GM19025 (cell line): ENCODE measurements around the gene GPR37L1.
"Not testable (repeated sequence)": the region's sequence is repeated elsewhere in the genome, so short reads cannot be mapped to it uniquely, and the experiment has no call there.

Experiments used
- ATAC-seq: cut with Tn5 transposase; IDR thresholded peaks from one replicate; pipeline ENCODE4 v1.9.1; 2021; ENCODE audit warnings: mild to moderate bottlenecking, low read depth, moderate library complexity; ENCODE audit not compliant: unreplicated experiment

The GPR37L1 gene

GRCh38 chr1:202107801-202108731 is 14.7 kb upstream of the GPR37L1 start:
- no peak for ATAC-seq

DNA sequence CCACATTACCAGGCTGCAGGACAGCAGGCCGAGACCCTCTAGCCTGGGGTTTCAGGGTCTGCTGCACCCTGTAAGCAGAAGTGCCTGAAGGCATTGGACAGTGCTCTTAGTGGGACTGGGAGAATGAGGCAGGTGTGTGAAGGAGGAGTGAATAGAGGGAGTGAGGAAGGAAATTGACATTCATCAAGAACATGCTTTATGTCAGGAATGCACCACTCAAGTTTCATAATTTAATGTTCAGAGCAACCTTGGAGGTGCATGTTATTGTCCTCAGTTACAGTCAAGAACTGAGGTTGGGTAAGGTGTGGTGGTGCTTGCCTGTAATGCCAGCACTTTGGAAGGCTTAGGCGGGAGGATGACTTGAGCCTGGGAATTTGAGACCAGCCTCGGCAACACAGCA is 11.7 kb upstream of the GPR37L1 start:
- ATAC-seq, result no peak

DNA sequence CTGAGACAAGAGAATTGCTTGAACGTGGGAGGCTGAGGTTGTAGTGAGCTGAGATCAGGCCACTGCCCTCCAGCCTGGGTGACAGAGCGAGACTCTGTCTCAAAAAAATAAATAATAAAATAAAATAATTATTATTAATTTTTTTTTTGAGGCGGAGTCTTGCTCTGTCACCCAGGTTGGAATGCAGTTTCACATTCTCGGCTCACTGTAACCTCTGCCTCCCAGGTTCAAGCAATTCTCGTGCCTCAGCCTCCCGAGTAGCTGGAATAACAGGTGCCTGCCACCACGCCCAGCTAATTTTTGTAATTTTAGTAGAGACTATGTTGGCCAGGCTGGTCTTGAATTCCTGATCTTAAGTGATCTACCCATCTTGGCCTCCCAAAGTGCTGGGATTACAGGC is 11.1 kb upstream of the GPR37L1 start:
- ATAC-seq, result not testable (repeated sequence)

DNA sequence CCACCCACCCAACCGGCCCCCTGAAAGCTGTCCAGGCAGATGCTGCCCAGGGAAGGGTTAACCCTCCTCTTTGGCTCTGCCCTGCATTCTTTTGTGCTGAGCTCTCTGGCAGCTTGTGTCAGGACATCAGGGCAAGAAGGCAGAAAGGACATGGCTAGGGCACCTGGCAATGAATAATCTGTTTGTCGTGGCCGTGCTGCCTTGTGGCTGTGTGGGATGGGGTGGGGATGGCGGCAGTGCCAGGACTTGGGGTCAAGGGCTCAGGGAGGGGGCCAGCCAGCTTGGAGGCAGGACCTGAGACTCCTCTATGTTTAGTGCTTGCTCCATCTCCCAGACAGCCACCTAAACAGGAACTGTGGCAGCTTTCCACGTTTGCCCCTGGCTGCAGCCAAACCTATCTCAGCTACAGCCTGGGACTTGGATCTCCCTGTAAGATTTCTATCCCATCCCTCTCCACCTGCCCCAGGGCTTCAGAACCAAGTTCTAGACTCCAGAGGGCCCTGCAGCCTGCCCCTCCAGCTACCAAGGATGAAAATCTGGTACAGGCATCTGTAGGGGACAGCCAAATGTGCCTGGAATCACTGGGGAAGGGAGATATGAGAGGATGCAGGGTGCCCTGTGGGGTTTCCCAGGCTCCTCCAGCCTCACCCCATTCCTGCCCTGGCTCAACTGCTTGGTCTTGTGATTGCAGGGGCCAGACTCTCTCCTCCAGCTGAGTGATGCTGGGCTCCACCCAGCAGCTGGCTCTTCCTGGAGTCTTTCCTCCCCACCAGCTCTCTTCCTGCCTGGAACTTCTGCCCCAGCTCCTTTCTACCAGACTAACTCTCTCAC is 9.6 kb upstream of the GPR37L1 start:
- ATAC-seq, result no peak

GRCh38 chr1:202113690-202114300 is 8.9 kb upstream of the GPR37L1 start:
- ATAC-seq, result peak; percentile 60

GRCh38 chr1:202116287-202116686 is 6.4 kb upstream of the GPR37L1 start:
- ATAC-seq, result no peak

- ATAC-seq, result no peak
Observed at GRCh38 chr1:202117898-202118371, 4.8 kb upstream of the GPR37L1 start.

DNA sequence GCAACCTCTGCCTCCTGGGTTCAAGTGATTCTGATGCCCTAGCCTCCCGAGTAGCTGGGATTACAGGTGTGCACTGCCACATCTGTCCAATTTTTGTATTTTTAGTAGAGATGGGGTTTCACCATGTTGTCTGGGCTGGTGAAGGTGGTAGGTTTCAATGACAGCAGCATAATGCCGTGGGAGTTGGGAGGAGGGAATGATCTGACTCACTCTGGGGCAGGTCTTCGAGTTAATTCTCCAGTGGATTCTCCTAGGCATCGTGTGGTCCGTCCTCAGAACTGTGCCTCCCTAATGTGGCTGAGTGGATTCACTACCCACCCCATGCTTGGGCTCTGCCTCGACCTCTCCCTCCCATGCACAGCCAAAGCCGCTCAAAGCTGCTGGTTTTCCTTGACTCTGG is 1.7 kb upstream of the GPR37L1 start:
- no peak for ATAC-seq

- ATAC-seq, result no peak
Observed at GRCh38 chr1:202123336-202123813, 658 bp downstream of the GPR37L1 start.

GRCh38 chr1:202124142-202124541 is 1.4 kb downstream of the GPR37L1 start:
- ATAC-seq, result no peak

GRCh38 chr1:202125611-202126010 is 2.9 kb downstream of the GPR37L1 start:
- no peak for ATAC-seq

- no peak for ATAC-seq
Observed at GRCh38 chr1:202126426-202126825, 3.7 kb downstream of the GPR37L1 start.

- no peak for ATAC-seq
Observed at GRCh38 chr1:202127061-202127460, 4.3 kb downstream of the GPR37L1 start.

- no peak for ATAC-seq
Observed at GRCh38 chr1:202127836-202128622, 5.3 kb downstream of the GPR37L1 start.

DNA sequence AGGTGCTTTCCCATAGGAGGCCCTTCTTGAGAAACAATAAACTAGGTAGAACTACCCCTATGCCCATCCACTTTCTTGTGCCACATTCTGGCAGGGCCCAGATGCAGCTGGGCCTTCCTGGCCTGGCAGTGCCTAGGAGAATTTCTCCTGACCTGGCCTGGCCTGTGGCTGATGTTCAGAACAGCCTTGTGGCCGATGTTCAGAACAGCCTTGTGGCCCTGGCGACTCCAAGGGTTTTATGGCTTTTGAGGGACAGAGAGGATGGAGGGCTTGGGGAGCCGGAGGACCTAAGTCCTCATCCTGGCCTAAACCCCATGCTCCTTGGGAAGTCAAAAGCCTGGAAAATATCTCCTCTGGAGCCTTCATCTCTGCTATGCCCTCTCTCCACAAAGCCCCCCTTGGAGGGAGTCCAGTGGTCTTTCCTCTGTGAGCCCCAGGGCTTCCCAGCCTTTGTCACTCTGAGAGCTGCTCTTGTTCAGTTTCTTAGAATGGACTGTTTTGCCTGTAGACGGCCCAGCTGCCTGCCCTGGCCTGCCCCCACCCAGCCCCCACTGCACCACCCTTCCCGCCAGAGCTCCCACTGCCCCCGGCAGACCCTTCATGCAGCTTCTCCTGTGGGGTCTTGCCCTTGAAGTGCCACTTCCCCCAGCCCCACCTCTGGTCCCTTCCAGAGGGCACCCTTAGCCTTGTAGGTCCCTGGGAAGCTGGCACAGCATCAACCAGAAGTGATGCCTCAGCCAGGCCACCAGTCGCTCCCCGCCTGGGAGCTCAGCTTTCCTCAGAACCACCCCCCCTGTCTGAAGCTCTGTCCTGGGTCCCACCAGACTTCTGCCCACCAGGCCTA is 7.0 kb downstream of the GPR37L1 start:
- no peak for ATAC-seq

- ATAC-seq, result no peak
Observed at GRCh38 chr1:202130297-202130721, 7.6 kb downstream of the GPR37L1 start.

DNA sequence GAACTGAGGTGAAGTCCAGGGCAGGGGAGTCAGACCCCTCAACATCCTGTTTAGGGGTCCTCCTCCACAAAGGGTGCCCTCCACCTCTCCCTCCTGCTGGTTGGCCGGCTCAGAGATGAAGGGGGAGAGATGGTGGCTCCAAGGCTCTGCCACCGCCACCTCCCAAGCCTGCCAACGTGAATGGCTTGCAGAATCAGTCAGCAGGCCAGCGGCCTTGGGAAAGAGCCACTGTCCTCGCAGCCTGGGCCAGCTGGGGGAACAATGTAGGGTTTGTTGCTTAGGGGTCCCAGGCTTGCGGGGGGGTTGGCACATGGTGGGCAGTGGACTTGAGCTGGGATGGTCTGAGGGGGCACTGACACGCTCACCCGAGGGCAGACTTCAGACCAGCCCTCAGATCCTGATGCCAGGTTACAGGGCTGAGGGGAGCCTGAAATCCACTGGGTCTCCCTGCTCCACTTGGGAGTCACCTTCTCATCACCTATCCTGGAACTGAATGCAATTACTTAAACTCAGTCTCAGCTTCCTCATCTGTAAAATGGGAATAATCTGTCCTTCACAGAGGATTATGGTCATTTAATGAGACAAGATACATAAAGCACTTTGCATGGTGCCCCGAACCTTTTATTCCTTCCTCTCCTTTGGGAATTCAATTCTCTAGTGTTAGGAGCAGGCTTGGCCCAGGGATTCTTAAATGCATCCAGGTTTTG is 8.3 kb downstream of the GPR37L1 start:
- ATAC-seq, result no peak
